Testis (tissue), 3 donors: Measurements from ENCODE around the gene CXCL17. TPM values are rescaled to one million over a fixed set of nuclear protein-coding genes. Genes with fewer than 3 reads are reported as not detected.

Experiments
- DNase-seq: peaks from one replicate; pipeline ENCODE4 v3.0.0-alpha.2; 2019
- H3K27ac ChIP-seq, 2 donors: fragments of 200-600 bp; sonication (generic); one replicate each; pipeline ENCODE4 v1.5.1; 2019
- H3K27me3 ChIP-seq: fragments of 200-600 bp; sonication (generic); one replicate; pipeline ENCODE4 v1.5.1; 2019
- H3K36me3 ChIP-seq: fragments of 200-600 bp; sonication (generic); one replicate; pipeline ENCODE4 v1.5.1; 2017; ENCODE audit warnings: low read depth; ENCODE audit errors: missing control alignments
- H3K4me1 ChIP-seq: fragments of 200-600 bp; sonication (generic); one replicate; pipeline ENCODE4 v1.5.1; 2019
- H3K4me3 ChIP-seq, 2 donors: fragments of 200-600 bp; sonication (generic); one replicate each; pipeline ENCODE4 v1.5.1; 2017 to 2019
- H3K9me3 ChIP-seq: fragments of 200-600 bp; sonication (generic); one replicate; pipeline ENCODE4 v1.5.1; 2017
- POLR2A ChIP-seq: fragments of 450-650 bp; IDR thresholded peaks from one replicate; pipeline ENCODE4 v1.6.1; 2017; ENCODE audit warnings: antibody characterized with exemption, mild to moderate bottlenecking, moderate library complexity
- WGBS, 2 donors: methylation state at CpG; one replicate each; pipeline ENCODE4 v1.1.5; 2018; 5-methylcytosine and 5-hydroxymethylcytosine counted together
- intact Hi-C: fragments of 100-400 bp; cut with DNase I; formaldehyde crosslinking; loops from one replicate; pipeline ENCODE4 v1.15.1; 2023; ENCODE audit warnings: low total_unique reads
- polyA plus RNA-seq: library from polyadenylated mRNA; stranded (reverse); fragments of 350-450 nt; fragmentation: Illumina TruSeq; extraction: RNeasy Lipid Tissue Mini Kit (QIAGEN cat#74804); gene quantifications from one replicate; pipeline ENCODE4 v1.2.3, GENCODE V29; 2014; ENCODE audit warnings: low read depth, low replicate concordance; ENCODE audit not compliant: insufficient read depth
- total RNA-seq, 2 donors: library from RNA; depleted of rRNA; stranded (reverse); fragments of >200 nt; gene quantifications; one replicate each; pipeline ENCODE4 v1.2.3, GENCODE V29; 2016
- TF ChIP-seq, protein P1 (sequence below), 3 experiments: fragments of 450-650 bp in 2 of 3; fragments of 200-600 bp in 1 of 3; sonication (generic) in 1 of 3; IDR thresholded peaks; one replicate each; pipeline ENCODE4 v1.5.1; 2016 to 2019; ENCODE audit warnings: antibody characterized with exemption in 3 of 3, mild to moderate bottlenecking in 2 of 3, moderate library complexity in 1 of 3

The CXCL17 gene
- total and polyA plus RNA-seq, 3 donors from 2014 or later: not detected

DNA sequence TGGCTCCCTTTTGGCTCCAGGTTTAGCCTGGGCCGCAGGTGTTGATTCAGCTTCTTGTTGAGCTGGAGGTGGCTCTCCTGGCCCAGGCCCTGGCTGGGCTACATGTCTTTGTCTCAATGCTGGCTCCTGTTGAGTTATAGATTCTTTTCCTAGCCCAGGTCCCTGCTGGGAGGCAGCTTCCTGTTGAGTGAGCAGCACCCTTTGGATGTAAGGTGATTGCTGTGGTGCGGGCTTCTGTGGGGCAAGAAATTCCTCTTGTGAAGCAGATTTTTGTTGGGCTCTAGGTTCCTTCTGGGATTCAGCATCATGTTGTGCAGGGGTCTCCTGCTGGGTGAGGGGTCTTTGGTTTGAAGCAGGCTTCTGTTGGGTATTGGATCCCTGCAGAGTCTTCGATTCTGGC, 16.1 kb downstream of the CXCL17 start:
- Histone ChIP-seq H3K4me3 (no peak overlapping the region), H3K36me3 (no peaks in the 10 kb centered on the region), H3K9me3 (no peaks in the 10 kb centered on the region), H3K27ac (no peak overlapping the region), H3K27me3 (no peaks in the 10 kb centered on the region), H3K4me1 (peaks cover 17% of the 10 kb centered on the region)
- 90 to 92% methylated on average over 2 to 3 of the region's 3 CpGs for WGBS, 2 donors
- TF ChIP-seq POLR2A: no peak
- TF ChIP-seq, protein P1, sequence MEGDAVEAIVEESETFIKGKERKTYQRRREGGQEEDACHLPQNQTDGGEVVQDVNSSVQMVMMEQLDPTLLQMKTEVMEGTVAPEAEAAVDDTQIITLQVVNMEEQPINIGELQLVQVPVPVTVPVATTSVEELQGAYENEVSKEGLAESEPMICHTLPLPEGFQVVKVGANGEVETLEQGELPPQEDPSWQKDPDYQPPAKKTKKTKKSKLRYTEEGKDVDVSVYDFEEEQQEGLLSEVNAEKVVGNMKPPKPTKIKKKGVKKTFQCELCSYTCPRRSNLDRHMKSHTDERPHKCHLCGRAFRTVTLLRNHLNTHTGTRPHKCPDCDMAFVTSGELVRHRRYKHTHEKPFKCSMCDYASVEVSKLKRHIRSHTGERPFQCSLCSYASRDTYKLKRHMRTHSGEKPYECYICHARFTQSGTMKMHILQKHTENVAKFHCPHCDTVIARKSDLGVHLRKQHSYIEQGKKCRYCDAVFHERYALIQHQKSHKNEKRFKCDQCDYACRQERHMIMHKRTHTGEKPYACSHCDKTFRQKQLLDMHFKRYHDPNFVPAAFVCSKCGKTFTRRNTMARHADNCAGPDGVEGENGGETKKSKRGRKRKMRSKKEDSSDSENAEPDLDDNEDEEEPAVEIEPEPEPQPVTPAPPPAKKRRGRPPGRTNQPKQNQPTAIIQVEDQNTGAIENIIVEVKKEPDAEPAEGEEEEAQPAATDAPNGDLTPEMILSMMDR (IDR thresholded peaks at IDR 0.05): no peak
- intact Hi-C loops: no loop called here
- no peak for DNase-seq

DNA sequence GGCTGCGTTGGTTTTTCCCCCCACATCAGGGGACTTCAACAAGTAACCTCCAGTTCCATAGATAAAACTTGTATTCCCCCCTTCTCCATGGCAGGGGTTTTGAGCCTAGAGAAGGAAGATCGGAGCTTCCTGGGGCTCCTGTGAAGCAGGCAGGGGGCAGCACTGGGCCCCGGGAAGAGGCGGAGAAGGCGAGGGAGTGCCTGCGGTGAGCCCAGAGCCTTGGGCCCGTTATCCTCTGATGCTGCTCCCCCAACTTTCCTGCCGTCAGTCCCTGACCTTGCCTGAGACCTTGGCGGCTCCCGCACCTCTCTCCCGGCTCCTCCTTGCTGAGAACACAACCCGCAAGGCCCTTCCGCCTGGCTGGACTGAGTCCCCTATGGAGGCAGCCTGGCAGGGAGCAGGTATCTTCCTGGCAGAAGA, 18.0 kb downstream of the CXCL17 start:
- TF ChIP-seq, protein P1 (IDR thresholded peaks at IDR 0.05): peak in 1 of 3 experiments; percentile 18
- no peak for TF ChIP-seq POLR2A
- Histone ChIP-seq H3K27ac (peak overlapping the region; percentile 35 to 76), H3K4me1 (peaks cover 17% of the 10 kb centered on the region), H3K27me3 (no peaks in the 10 kb centered on the region), H3K9me3 (no peaks in the 10 kb centered on the region), H3K4me3 (peak overlapping the region; percentile 63 to 69), H3K36me3 (no peaks in the 10 kb centered on the region)
- DNase-seq: peak; percentile 56
- WGBS, 2 donors: 14 to 16% methylated on average over 6 to 13 of the region's 13 CpGs
- intact Hi-C loops: no loop called here

DNA sequence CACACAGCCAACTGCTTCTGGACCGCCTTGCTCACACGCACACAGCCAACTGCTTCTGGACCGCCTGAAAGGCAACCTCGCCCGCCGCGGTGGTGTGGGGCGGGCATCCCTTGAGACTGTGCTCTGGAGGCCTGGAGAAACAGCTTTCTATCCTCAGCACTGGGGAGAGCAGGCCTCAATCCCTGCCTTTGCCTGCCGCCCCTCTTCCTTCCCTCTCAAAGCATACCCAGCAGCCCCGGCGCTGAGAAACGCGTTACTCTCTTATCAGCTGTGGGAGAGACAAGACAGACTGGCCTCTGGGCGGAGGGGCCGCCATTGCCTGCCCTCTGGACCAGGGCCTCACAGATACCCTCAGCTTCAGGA, 18.4 kb downstream of the CXCL17 start:
- Histone ChIP-seq H3K36me3 (no peaks in the 10 kb centered on the region), H3K4me1 (peaks cover 17% of the 10 kb centered on the region), H3K27me3 (no peaks in the 10 kb centered on the region), H3K9me3 (no peaks in the 10 kb centered on the region), H3K4me3 (peak overlapping the region; percentile 63 to 69), H3K27ac (peak overlapping the region; percentile 35 to 76)
- TF ChIP-seq, protein P1 (IDR thresholded peaks at IDR 0.05): no peak
- TF ChIP-seq POLR2A: no peak
- DNase-seq: peak; percentile 54
- intact Hi-C loops: no loop called here
- WGBS, 2 donors: 26 to 28% methylated on average over 7 to 15 of the region's 15 CpGs

DNA sequence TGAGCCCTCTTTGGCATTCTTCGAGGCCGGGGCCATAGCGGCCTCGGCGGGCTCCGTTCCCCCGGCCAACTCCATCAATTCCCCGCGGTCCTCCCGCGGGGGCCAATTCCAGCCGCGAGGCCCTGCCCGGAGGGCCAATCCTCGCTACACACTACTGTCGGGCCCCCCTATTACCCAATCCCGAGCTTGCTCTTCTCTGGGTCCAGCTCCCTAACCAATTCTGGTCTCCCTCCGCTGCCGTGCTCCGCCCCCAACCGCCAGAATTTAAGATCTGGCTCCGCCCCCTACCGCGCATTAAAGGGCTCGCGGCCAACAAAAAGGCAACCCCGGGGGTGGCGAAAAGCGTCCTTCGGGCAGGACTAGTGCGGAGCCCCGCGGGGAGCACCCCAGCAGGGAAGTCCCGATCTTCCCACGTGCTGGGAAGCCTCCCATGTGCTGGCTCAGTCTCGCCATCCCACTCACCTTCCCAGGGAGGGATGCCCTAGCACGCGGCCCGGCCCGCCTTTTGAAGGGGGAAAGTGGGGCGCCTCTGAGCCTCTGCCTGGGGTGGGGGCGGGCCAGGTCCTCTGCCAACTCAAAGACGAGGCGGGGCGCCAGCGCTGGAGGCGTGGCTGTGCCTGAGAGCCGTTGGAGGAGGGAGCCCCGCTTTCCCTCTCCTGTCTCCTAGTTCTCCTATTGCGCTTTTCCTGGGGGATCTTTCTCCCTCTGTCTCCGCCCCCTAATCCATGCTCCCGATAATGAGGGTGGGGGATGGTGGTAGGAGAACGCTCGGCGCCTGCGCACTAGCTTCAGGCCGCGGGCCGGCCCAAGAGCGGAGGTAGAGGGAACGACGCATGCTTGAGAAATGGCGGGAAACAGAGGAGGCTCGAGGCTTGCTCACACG, 19.0 kb downstream of the CXCL17 start:
- Histone ChIP-seq H3K27ac (peak overlapping the region; percentile 57 to 76), H3K4me3 (peak overlapping the region; percentile 63 to 69), H3K27me3 (no peaks in the 10 kb centered on the region), H3K36me3 (no peaks in the 10 kb centered on the region), H3K9me3 (no peaks in the 10 kb centered on the region), H3K4me1 (peaks cover 17% of the 10 kb centered on the region)
- TF ChIP-seq POLR2A: no peak
- TF ChIP-seq, protein P1 (IDR thresholded peaks at IDR 0.05): no peak
- WGBS, 2 donors: 2 to 3% methylated on average over 25 to 65 of the region's 65 CpGs
- DNase-seq: peak; percentile 94
- intact Hi-C loops: no loop called here
